SK-N-SH treated with all-trans-retinoic acid at 6 μM for 48 hours (cell line): ENCODE data around the gene PPP1R12B.

Experiments used
- ARNTL ChIP-seq: fragments of 450-650 bp; formaldehyde crosslinking; IDR thresholded peaks from 2 replicates; pipeline ENCODE4 v1.5.0; 2020; ENCODE audit warnings: low read depth, mild to moderate bottlenecking, moderate library complexity, borderline replicate concordance
- ESRRG ChIP-seq: fragments of 250-450 bp; sonication (Bioruptor Pico); IDR thresholded peaks from 2 replicates; pipeline ENCODE4 v1.6.1; 2021; ENCODE audit warnings: mild to moderate bottlenecking
- PPARA ChIP-seq: fragments of 250-450 bp; sonication (Bioruptor Pico); IDR thresholded peaks from 2 replicates; pipeline ENCODE4 v1.5.0; 2020; ENCODE audit warnings: mild to moderate bottlenecking, borderline replicate concordance
- RARB ChIP-seq: fragments of 250-450 bp; sonication (Bioruptor Pico); IDR thresholded peaks from 2 replicates; pipeline ENCODE4 v1.8.0; 2021; ENCODE audit warnings: mild to moderate bottlenecking, moderate library complexity
- SNAI2 ChIP-seq: fragments of 250-450 bp; sonication (Bioruptor Pico); IDR thresholded peaks from 2 replicates; pipeline ENCODE4 v1.5.0; 2020; ENCODE audit warnings: mild to moderate bottlenecking, moderate library complexity
- TCF4 ChIP-seq: fragments of 250-450 bp; sonication (Bioruptor Pico); IDR thresholded peaks from 2 replicates; pipeline ENCODE4 v1.8.0; 2021; ENCODE audit warnings: mild to moderate bottlenecking, moderate library complexity, borderline replicate concordance
- ZC3H10 ChIP-seq: fragments of 250-450 bp; sonication (Bioruptor Pico); IDR thresholded peaks from 2 replicates; pipeline ENCODE4 v1.5.1; 2021; ENCODE audit warnings: mild to moderate bottlenecking, moderate library complexity
- ZFP3 ChIP-seq: fragments of 250-450 bp; sonication (Bioruptor Pico); IDR thresholded peaks from 2 replicates; pipeline ENCODE4 v1.5.0; 2020; ENCODE audit warnings: mild to moderate bottlenecking, moderate library complexity
- ZFP30 ChIP-seq: fragments of 450-650 bp; formaldehyde crosslinking; IDR thresholded peaks from 2 replicates; pipeline ENCODE4 v1.5.0; 2022; ENCODE audit warnings: mild to moderate bottlenecking, moderate library complexity
- ZNF70 ChIP-seq: fragments of 450-650 bp; formaldehyde crosslinking; IDR thresholded peaks from 2 replicates; pipeline ENCODE4 v1.5.0; 2020; ENCODE audit warnings: mild to moderate bottlenecking, moderate library complexity
- ZNF8 ChIP-seq: fragments of 450-650 bp; formaldehyde crosslinking; IDR thresholded peaks from 2 replicates; pipeline ENCODE4 v1.5.0; 2020; ENCODE audit warnings: mild to moderate bottlenecking, moderate library complexity
- TF ChIP-seq, protein P1 (sequence below): fragments of 250-450 bp; sonication (Bioruptor Pico); IDR thresholded peaks from 2 replicates; pipeline ENCODE4 v1.5.1; 2021; ENCODE audit warnings: mild to moderate bottlenecking, moderate library complexity
- TF ChIP-seq, protein P2 (sequence below): fragments of 250-450 bp; sonication (Bioruptor Pico); IDR thresholded peaks from 2 replicates; pipeline ENCODE4 v1.8.0; 2020; ENCODE audit warnings: mild to moderate bottlenecking, moderate library complexity, borderline replicate concordance

DNA sequence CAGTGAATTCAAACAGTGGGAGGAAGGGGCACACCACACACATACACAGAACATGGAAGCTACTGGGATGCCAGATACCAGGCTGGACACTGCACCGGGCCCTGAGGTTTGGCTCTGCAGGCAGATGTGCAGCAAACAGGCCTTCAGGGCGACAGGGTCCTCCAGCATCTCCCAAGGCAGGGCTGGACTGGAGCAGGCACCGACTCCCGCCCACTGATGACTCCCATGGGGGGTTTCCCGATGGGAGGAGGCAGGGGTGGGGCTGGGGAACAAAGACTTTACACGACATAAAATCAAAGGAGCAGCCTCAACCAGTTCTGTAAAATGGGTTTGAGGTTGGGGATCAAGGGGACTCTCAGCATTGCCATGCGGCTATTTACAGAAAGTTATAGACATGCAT, 243.6 kb downstream of the PPP1R12B start:
- TF ChIP-seq SNAI2 (CRISPR knock-in tag) = no peak
- no peak for TF ChIP-seq ZFP30 (CRISPR knock-in tag)
- no peak for TF ChIP-seq RARB
- TF ChIP-seq ESRRG (CRISPR knock-in tag) = no peak
- no peak for TF ChIP-seq ZNF70 (CRISPR knock-in tag)
- TF ChIP-seq TCF4 = no peak
- TF ChIP-seq, protein P1, sequence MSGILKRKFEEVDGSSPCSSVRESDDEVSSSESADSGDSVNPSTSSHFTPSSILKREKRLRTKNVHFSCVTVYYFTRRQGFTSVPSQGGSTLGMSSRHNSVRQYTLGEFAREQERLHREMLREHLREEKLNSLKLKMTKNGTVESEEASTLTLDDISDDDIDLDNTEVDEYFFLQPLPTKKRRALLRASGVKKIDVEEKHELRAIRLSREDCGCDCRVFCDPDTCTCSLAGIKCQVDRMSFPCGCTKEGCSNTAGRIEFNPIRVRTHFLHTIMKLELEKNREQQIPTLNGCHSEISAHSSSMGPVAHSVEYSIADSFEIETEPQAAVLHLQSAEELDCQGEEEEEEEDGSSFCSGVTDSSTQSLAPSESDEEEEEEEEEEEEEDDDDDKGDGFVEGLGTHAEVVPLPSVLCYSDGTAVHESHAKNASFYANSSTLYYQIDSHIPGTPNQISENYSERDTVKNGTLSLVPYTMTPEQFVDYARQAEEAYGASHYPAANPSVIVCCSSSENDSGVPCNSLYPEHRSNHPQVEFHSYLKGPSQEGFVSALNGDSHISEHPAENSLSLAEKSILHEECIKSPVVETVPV = no peak
- TF ChIP-seq, protein P2, sequence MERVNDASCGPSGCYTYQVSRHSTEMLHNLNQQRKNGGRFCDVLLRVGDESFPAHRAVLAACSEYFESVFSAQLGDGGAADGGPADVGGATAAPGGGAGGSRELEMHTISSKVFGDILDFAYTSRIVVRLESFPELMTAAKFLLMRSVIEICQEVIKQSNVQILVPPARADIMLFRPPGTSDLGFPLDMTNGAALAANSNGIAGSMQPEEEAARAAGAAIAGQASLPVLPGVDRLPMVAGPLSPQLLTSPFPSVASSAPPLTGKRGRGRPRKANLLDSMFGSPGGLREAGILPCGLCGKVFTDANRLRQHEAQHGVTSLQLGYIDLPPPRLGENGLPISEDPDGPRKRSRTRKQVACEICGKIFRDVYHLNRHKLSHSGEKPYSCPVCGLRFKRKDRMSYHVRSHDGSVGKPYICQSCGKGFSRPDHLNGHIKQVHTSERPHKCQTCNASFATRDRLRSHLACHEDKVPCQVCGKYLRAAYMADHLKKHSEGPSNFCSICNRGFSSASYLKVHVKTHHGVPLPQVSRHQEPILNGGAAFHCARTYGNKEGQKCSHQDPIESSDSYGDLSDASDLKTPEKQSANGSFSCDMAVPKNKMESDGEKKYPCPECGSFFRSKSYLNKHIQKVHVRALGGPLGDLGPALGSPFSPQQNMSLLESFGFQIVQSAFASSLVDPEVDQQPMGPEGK (CRISPR knock-in tag) = no peak
- TF ChIP-seq PPARA (CRISPR knock-in tag) = no peak
- TF ChIP-seq ZNF8 (CRISPR knock-in tag) = no peak
- TF ChIP-seq ARNTL (CRISPR knock-in tag) = no peak
- no peak for TF ChIP-seq ZFP3 (CRISPR knock-in tag)
- no peak for TF ChIP-seq ZC3H10 (CRISPR knock-in tag)
